SK-N-DZ (cell line): ENCODE results near the gene AGA.

Source experiments
- DNase-seq: peaks from one replicate; pipeline ENCODE4 v3.0.0-alpha.2; 2015; ENCODE audit warnings: low spot score

AGA gene

GRCh38 chr4:177447417-177448004 is 5.3 kb upstream of the AGA start:
- no peak for DNase-seq

GRCh38 chr4:177446586-177446985 is 4.3 kb upstream of the AGA start:
- DNase-seq = no peak

- no peak for DNase-seq
Observed at GRCh38 chr4:177444911-177445736, 2.9 kb upstream of the AGA start.

GRCh38 chr4:177441061-177441802 is 1.0 kb downstream of the AGA start:
- DNase-seq = peak; percentile 10

- DNase-seq = no peak
Observed at GRCh38 chr4:177436456-177436855, 5.8 kb downstream of the AGA start.

- no peak for DNase-seq
Observed at GRCh38 chr4:177434667-177435066, 7.6 kb downstream of the AGA start.

GRCh38 chr4:177427192-177427591 is 15.0 kb downstream of the AGA start:
- DNase-seq = no peak

GRCh38 chr4:177419434-177419833 is 22.8 kb downstream of the AGA start:
- no peak for DNase-seq

- no peak for DNase-seq
Observed at GRCh38 chr4:177413656-177414055, 28.6 kb downstream of the AGA start.

- no peak for DNase-seq
Observed at GRCh38 chr4:177413076-177413475, 29.2 kb downstream of the AGA start.

- no peak for DNase-seq
Observed at GRCh38 chr4:177411996-177412395, 30.2 kb downstream of the AGA start.

- DNase-seq = no peak
Observed at GRCh38 chr4:177410566-177410965, 31.7 kb downstream of the AGA start.

GRCh38 chr4:177408023-177408422 is 34.2 kb downstream of the AGA start:
- no peak for DNase-seq

GRCh38 chr4:177405508-177405907 is 36.7 kb downstream of the AGA start:
- DNase-seq = no peak

GRCh38 chr4:177404986-177405385 is 37.3 kb downstream of the AGA start:
- no peak for DNase-seq

GRCh38 chr4:177404342-177404741 is 37.9 kb downstream of the AGA start:
- no peak for DNase-seq

GRCh38 chr4:177403746-177404145 is 38.5 kb downstream of the AGA start:
- no peak for DNase-seq

GRCh38 chr4:177401658-177402273 is 40.5 kb downstream of the AGA start:
- no peak for DNase-seq

- no peak for DNase-seq
Observed at GRCh38 chr4:177400030-177400429, 42.2 kb downstream of the AGA start.

GRCh38 chr4:177396352-177396751 is 45.9 kb downstream of the AGA start:
- no peak for DNase-seq

- DNase-seq = no peak
Observed at GRCh38 chr4:177393236-177393635, 49.0 kb downstream of the AGA start.

GRCh38 chr4:177391953-177392352 is 50.3 kb downstream of the AGA start:
- DNase-seq = no peak
